ENCODE measurements around the gene PLCB1.

DNA sequence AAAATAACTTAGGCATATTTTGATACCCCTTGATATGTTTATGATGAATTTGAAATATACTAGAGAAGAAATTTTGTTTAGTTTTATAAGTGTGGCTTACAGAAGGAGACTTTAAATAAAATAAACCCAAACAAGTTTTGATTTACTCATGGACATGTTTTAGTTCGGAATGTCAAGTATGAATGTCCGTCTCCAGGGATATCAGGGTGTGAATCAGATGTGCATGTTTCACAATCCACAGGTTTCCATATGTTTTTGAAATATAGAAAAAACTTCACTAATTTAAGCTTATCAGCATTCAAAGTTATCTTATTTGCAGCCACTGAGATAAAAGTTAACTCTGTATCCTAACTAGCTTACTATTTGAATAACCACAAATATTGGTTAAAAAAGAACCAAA lies 51.5 kb downstream of the PLCB1 start:
- TF ChIP-seq, protein P1, sequence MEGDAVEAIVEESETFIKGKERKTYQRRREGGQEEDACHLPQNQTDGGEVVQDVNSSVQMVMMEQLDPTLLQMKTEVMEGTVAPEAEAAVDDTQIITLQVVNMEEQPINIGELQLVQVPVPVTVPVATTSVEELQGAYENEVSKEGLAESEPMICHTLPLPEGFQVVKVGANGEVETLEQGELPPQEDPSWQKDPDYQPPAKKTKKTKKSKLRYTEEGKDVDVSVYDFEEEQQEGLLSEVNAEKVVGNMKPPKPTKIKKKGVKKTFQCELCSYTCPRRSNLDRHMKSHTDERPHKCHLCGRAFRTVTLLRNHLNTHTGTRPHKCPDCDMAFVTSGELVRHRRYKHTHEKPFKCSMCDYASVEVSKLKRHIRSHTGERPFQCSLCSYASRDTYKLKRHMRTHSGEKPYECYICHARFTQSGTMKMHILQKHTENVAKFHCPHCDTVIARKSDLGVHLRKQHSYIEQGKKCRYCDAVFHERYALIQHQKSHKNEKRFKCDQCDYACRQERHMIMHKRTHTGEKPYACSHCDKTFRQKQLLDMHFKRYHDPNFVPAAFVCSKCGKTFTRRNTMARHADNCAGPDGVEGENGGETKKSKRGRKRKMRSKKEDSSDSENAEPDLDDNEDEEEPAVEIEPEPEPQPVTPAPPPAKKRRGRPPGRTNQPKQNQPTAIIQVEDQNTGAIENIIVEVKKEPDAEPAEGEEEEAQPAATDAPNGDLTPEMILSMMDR (IDR thresholded peaks at IDR 0.05) = no peak
- TF ChIP-seq POLR2A (IDR thresholded peaks at IDR 0.05) (no peak), POLR2AphosphoS5 (IDR thresholded peaks at IDR 0.05) (no peak)

Measured in breast epithelium (tissue), 3 donors.